HG03575 (cell line): Measurements from ENCODE around the gene KLK14.

Experiments used
- ATAC-seq: cut with Tn5 transposase; IDR thresholded peaks from one replicate; pipeline ENCODE4 v1.9.1; 2021; ENCODE audit not compliant: unreplicated experiment, insufficient number of reproducible peaks, low FRiP score; ENCODE audit errors: extremely low read depth

Gene KLK14, protein sequence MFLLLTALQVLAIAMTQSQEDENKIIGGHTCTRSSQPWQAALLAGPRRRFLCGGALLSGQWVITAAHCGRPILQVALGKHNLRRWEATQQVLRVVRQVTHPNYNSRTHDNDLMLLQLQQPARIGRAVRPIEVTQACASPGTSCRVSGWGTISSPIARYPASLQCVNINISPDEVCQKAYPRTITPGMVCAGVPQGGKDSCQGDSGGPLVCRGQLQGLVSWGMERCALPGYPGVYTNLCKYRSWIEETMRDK

DNA sequence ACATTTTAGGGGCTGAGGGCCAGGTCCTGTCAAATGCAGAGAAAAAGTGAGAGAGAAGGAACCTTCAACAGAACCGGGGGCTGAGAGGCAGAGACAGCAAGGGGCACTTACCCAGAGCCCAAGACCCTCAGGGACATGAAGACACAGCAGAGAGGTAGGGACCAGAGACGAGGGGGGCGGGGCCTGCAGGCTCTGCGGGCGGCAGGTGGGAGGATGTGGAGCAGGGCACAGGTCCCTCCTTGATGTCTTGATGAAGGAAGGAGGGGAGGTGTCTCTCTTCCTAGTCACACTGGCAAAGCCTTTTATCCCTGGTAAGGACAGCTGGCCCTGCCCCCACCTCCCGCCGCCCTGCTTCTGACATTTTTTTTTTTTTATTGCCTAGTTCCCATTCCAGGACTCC is at the start of gene KLK14:
Gene KLK14, minus strand, starts transcription at position 277 of the 400 bp plus-strand sequence. Its CDS starts 273 bp downstream, at position 4.
- ATAC-seq = no peak

GRCh38 chr19:51131780-51132680 is 49.3 kb upstream of the KLK14 start:
- no peak for ATAC-seq

GRCh38 chr19:51129716-51130115 is 47.0 kb upstream of the KLK14 start:
- ATAC-seq = no peak

DNA sequence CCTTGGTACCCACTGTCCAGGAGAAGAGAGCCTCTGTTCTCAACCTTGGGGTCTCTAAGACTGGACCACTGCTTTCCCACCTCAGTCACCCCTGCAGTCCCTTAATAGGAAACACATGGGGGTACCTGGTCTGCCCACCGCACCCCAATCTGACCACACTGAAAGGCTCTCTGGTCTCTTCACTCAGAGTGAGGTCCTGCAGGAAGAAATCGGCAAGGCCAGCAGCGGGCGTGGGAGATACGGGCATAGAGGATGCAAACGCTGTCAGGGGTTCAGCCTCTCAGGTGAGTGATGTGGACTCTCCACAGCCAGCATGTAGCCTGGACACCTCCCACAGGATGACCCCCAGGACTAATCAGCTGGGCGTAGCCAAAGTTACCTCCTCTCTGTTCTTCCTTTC is 45.5 kb upstream of the KLK14 start:
- ATAC-seq = no peak

DNA sequence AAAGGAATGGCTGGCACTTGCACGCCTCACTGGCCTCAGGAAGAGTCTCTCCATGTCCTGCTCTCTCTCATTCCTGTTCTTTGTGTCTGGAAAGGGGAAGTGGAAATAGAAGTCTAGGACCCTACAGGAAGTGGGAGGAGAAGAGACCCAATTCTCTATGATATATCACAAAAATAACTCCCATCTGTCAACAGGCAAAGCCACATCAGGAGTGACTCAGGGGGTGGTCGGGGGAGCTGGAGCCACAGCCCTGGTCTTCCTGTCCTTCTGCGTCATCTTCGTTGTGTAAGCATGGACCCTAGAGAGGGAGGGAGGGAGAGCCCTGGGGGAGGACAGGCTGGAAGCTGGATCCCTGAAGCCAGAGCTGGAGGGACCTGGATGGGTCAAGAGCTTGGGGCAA is 45.1 kb upstream of the KLK14 start:
- no peak for ATAC-seq

- no peak for ATAC-seq
Observed at GRCh38 chr19:51127032-51127431, 44.3 kb upstream of the KLK14 start.

DNA sequence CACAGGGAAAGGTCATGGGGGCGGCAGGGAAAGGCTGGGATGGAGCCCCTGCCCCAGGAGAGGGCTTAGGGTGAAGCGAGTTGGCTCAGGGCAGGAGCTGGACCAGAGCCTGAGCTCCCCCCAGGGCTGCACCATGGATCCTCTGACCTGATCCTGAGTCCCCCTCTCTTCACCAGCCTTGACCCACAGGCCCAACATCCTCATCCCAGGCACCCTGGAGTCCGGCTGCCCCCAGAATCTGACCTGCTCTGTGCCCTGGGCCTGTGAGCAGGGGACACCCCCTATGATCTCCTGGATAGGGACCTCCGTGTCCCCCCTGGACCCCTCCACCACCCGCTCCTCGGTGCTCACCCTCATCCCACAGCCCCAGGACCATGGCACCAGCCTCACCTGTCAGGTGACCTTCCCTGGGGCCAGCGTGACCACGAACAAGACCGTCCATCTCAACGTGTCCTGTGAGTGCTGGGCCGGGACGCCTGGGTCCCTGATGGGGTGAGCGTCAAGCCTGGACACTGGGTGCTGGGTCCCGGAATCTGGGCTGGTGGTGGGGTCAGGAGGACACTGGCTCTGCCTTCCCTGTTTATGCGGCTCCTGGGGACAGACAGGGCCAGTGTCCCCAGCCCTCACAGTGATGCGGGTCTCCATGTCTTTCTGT is 42.9 kb upstream of the KLK14 start:
- ATAC-seq = no peak

DNA sequence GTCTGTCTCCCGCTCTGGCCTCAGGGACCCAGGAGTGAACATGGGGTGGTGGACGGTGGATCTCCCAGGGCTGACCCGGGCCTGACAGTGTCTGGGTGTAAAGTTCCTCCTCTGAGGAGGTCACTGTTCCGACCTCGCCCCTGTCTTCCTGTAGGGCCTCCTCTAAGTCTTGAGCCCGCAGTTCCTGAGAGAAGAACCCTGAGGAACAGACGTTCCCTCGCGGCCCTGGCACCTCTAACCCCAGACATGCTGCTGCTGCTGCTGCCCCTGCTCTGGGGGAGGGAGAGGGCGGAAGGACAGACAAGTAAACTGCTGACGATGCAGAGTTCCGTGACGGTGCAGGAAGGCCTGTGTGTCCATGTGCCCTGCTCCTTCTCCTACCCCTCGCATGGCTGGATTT is 42.0 kb upstream of the KLK14 start, which contains the start of gene SIGLEC9:
Gene SIGLEC9, plus strand, starts transcription at position 178 of the 400 bp plus-strand sequence. Its CDS starts 69 bp downstream, at position 247.
- no peak for ATAC-seq

DNA sequence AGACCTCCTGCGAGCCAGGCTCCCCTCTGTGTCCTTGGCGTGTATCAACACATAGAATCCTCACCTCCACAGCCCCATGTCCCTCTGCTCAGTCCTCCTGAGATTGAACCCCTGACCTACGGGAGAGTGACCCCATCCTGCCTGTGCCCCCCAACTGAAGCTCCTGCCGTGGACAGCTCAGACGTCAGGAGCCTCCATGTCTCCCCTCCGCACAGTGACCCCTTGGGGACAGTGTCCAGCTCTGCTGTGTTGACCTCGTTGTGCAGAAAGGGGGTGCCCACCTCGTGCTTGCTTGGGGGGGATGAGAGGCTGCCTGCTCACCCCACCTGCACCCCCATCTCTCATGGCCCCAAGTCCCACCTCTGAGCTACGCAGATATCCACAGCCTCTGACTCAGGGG is 41.5 kb upstream of the KLK14 start:
- ATAC-seq = no peak

- ATAC-seq = no peak
Observed at GRCh38 chr19:51123802-51124201, 41.1 kb upstream of the KLK14 start.

DNA sequence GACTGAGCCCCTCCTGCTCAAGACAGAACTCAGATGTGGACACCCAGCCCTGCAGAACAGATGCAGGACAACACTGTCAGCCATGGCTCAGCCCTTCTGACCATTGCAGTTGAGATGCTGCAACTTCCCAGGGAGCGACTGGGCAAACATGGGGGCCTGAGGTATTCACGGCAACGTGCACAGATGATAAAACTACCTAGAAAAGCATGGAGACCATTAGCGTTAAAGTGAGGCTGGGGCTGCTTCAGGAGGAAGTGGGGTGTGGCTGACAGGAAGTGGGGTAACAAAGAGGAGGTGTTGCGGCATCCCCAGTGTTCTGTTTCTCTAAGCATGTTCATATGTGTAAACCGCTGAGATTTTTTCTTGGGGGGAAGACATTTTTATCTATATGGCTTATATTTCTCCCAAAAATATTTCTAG is 40.7 kb upstream of the KLK14 start:
- no peak for ATAC-seq

DNA sequence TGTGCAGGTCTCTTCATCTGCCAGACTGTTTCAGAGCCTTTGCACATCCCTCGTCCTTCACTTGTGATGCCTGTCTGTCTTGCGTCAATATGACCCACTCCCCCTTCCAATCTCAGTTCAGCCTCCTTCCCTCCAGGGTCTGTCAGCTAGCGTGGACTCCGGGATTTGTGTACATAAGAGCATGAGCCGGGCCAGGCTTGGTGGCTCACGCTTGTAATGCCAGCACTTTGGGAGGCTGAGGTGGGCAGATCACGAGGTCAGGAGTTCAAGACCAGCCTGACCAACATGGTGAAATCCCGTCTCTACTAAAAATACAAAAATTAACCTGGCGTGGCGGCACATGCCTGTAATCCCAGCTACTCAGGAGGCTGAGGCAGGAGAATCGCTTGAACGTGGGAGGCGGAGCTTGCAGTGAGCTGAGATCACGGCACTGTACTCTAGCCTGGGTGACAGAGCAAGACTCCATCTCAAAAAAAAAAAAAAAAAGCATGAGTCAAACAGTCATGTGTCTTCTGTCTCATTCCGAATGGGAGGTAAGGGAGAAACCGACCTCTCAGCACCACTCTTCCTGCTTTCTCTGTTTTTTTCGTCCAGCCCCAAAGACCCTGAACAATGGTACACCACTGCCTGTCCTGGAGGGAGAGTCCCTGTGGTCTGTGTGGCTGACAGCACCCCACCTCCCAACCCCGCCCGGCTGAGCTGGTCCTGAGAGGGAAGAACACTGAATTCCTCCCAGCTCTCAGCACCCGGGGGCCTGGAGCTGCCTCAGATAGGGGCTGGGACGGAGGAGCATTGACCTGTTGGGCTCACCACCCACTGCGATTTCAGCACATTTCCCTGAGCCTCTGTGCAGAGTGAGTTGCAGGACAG is 39.7 kb upstream of the KLK14 start:
- no peak for ATAC-seq

DNA sequence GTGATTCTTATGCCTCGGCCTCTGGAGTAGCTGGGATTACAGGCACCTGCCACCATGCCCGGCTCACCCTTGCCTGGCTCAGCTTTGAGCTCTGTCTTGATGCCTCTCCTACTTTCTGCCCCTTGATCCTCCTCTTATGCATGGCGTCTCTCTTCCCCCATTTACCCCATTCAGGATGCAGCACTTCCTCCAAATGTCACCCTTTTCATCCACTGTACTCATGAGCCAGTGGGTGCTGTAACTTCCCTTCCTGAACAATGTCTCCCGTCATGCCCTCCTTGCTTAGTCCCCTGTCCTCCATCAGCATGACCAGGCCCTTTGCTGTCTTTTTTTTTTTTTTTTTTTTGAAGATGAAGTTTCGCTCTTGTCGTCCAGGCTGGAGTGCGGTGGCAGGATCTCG is 38.6 kb upstream of the KLK14 start:
- ATAC-seq = no peak

DNA sequence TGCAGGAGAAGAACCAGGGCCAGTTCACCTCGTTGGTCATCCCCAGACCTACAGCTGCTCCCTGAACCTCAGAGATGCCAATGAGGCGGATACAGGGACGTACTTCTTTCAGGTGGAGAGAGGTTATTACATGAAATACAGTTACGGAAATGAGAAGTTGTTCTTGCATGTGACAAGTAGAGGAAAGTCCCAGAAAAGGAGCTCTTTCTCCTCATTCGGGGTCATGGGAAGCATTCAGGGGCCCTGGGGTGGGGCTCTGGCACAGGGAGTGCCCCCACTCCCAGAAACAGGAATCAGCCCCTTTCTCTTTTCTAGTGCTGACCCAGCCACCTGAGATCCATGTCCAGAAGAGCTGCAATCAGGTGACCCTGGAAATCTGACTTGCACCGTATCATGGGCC is 37.5 kb upstream of the KLK14 start:
- ATAC-seq = no peak

DNA sequence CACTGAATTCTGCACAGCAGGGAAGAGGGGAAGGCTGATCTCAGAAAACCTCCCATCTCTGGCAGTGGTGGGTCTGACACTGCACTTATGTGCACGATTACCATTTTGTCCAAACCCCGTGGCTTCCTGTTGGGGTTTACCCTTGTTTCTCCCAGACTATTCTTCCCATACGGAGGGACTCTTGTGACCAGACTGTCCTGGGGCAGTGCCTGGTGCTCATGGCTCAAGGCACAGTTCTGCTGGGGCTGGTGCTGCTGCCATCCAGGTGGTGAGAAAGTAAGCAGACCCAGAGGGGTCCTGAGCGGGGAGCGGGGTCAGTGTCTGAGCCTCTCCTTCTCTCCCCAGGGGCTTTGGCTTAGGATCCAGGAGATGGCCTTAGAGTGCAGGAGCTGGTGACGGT is 36.9 kb upstream of the KLK14 start:
- no peak for ATAC-seq

- no peak for ATAC-seq
Observed at GRCh38 chr19:51119101-51119500, 36.4 kb upstream of the KLK14 start.

DNA sequence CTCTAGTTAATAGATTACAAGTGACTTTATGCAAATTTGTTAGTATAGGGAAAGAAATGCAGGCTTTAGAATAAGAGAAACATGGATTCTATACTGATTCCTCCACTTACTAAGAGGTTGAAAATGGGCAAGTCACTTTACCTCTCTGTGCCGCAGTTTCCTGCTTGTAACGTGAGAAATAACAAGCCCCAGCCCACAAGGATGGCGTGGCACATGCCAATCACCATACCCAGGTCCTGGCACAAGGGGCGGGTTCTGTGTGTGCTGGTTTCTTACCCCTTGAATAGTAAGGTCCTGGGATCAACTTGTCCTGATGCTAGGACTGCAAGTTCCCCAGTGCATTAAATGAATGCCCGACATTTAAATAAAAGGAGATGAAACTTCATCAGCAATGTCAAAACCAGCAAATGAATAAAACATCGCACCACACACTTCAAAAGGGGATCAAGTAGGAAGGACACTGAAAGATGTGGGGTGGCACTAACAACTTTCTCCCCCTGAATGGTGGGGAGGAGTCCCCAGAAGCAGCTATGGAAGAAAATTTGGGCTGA is 34.1 kb upstream of the KLK14 start:
- ATAC-seq = no peak

DNA sequence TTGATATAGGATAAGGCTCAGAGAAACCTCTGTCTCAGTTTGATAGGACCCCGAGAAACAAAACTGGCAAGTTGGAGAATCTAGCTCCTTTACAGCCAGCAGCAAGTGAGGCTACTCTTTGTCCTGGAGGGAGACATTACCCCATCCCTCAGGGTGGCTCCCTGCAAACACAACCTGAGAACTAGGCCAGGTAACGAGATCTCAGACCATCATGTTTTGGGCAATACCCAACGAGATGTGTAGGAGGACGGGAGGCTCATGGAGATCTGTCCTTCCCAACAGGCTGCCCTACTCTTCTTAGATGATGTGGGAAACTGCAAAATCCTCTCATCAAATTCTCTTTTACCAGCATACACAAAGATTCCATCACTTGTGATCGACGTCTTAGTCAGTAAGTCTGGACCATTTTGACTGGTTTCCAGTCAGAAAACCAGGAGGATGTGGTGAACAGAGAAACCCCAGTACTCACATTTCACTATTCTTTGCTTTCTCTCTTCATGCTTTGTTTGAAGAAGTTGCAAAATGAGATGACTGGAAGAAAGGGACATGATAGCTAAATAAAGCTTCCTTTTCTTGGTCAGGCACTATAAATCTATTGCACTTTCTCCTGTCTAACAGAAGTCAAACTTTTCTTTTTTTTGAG is 31.5 kb upstream of the KLK14 start:
- ATAC-seq = no peak
